ENCODE results near the gene HOXB5.

HOXB5 gene

DNA sequence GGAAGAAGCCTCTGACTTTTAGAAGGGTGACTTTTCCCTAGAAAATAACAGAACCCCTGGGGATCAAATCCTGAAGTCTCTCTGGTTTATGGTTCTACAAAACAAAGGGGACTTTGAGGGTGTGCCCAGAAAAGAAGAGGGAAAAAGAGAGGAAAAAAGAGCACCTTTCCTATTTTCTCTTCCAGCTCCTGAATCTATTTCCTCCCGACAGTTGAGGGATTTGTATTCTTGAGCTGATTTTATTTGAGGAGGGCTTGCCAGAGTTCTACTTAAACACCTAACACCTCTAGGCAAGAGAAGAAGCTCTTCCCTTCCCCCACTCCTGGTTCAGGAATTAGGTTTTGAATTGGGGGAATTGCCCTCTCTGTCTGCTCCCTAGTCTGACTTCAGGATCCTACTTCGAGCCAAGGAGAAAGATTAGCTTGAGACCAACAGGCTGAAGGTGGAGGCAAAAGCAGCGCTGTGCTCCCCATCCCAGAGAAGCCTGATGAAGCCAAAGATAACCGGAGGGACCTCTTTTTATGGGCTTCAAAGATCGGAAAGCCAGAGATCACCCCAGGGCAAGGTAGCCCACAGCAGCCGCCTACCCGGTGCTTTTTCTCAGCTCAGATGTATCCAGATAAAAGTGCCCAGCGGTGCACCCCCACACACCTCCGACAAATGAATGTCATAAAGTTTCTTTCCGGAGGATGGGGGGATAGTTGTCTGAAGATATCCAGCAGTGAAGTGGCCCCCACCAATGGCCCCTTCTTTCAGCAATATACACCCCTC, 4.3 kb downstream of the HOXB5 start:
- DNase-seq = no peak

GRCh38 chr17:48588528-48588927, 5.1 kb downstream of the HOXB5 start:
- DNase-seq = no peak

GRCh38 chr17:48588074-48588415, 5.5 kb downstream of the HOXB5 start:
- DNase-seq = no peak

DNA sequence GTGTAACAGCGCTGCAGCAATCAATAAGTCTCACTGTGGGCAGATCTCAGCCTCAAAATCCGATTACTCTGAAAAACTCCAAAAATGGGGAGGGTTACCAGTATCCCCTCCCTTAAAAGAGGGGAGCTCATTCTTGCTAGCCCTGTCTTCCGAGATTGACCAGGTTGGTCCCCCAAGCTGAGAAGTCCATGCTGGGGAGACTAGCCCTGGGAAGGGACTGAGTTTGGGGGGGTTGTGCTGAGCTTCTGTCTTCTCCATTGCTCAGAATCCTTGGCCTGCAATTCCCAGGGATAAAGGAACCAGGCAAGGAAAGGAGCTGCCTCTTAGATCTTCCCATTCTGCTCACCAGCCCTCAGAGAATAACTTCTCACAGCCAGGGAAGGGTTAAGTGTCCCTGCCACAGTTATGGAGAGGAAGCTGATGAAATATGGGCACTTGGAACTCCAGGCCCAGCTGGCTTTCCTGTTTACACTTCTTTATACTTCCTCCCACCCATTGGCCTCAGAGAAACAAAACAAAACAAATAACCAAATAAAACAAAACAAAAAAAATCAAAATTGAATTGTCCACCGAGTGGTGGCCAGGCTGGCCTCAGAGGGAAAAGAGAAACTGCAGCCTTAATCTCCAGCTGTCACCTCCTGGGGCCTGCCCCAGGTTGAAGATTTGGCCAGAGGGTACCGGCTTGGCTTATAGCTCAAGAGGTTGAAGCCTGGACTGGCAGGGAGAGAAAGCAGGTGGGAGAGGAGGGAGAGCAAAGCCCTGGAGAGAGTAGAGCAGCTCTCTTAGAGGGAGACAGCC, 6.1 kb downstream of the HOXB5 start:
- no peak for DNase-seq

DNA sequence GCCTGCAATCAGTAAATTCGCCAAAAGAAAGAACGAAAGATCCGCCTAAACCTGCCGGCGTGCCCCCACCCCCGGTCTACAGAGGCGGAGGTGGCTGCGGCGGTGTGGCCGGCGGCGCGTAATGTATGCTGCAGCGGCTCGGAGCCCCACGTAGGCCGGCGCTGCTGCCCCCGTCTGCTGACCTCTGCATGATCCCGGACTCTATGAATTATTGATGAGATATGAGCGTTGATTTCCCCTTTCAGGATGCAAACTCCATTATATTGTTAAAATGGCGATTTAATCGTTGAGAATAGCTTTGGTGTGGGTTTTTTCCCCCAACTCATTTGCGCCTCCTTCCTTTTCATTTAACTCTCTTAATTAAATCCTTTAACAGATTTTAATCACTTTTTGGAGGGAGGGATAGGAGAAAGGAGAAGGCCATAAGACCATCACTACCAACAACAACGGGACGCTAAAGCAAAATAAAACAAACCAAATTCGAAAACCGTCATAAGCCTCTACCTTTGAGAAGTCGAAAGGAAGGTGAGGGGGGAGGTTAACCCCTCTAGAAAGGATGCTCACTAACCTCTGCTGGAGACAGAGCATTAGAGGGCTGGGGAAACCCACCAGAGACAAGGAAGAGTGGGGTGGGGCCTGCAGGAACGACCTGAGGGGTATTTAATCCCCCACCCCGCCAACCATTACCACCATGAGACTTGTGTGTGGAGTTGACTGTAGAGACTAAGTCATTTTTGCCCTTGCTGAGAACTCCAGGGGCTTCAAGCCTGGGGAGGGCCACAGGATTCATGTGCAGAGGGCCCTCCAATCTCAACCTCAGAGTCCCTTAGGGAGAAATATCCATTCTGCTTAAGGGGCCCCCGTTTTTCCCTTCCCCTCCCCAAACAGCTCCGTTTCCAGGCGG, 7.0 kb downstream of the HOXB5 start:
- no peak for DNase-seq

GRCh38 chr17:48584223-48584741, 9.3 kb downstream of the HOXB5 start:
- DNase-seq = no peak

- DNase-seq = no peak
Measured at GRCh38 chr17:48583708-48584222, 9.8 kb downstream of the HOXB5 start.

GRCh38 chr17:48582750-48583069, 10.9 kb downstream of the HOXB5 start:
- DNase-seq = no peak

- DNase-seq = no peak
Measured at GRCh38 chr17:48579760-48580554, 13.6 kb downstream of the HOXB5 start.

GRCh38 chr17:48579471-48579759, 14.2 kb downstream of the HOXB5 start:
- no peak for DNase-seq

GRCh38 chr17:48578616-48579470, 14.7 kb downstream of the HOXB5 start:
- no peak for DNase-seq

- peak; percentile 50 to 57 for DNase-seq
Measured at GRCh38 chr17:48577946-48578615, 15.5 kb downstream of the HOXB5 start, which contains the start of gene HOXB4. Gene HOXB4, minus strand, starts transcription at chr17:48578350. Its CDS starts 31 bp downstream, at chr17:48578319.

DNA sequence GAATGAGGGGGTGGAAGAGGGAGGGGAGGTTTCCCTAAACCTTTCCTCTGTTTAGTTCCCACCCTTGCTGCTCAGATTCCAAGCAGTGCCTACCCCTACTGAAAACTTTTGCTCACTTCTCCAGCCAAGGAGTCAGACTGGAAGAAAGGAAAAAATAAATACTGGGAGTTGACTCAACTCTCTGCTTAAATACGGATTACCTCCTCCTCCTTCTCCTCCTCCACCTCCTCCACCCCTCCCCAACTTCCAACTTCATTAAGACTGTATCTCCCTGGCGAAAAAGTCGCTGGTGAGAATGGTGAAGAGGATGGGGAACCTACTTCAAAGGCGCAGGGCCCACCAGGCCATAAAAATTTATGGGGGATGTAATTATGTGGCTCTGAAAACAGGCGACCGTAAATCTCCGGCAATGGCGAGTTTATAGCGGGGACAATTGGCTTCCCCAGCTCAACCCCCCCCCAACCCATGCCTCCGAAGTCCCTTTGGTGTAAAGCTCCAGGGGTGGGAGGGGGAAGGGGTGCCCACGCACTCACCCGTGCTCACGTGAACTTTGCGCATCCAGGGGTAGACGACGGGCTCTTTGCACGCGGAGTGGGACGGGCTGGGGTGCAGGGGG, 16.1 kb downstream of the HOXB5 start:
- no peak for DNase-seq

DNA sequence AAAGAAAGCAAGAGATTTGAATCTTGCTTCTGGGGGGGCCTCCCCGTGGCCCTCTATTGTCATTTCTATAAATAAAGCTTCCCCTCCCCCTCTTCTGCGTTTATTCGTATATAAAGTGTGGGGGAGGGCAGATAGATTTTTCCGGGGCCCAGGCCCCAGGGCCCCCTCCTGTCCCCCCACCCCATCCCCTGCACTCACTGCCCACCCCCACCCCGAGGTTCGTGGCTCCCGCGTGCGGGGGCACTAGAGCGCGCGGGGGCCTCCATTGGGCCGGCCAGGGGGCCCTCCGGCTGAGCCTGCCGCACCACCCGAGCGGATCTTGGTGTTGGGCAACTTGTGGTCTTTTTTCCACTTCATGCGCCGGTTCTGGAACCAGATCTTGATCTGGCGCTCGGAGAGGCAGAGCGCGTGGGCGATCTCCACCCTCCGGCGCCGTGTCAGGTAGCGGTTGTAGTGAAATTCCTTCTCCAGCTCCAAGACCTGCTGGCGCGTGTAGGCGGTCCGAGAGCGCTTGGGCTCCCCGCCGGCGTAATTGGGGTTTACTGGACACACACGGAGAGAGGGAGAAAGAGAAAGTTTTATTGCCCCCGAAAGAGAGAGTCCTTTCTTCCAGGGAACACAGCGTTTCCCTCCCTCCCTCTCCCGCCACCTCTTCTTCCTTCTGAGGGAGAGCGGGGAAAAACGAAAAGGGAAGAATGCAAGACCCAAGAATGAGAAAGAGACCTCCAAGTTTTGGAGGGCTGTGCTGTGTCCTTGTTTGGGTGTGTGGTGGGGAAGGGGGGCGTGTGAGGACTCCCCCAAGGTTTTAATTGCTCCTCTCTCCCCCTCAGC, 16.9 kb downstream of the HOXB5 start:
- DNase-seq = no peak

DNA sequence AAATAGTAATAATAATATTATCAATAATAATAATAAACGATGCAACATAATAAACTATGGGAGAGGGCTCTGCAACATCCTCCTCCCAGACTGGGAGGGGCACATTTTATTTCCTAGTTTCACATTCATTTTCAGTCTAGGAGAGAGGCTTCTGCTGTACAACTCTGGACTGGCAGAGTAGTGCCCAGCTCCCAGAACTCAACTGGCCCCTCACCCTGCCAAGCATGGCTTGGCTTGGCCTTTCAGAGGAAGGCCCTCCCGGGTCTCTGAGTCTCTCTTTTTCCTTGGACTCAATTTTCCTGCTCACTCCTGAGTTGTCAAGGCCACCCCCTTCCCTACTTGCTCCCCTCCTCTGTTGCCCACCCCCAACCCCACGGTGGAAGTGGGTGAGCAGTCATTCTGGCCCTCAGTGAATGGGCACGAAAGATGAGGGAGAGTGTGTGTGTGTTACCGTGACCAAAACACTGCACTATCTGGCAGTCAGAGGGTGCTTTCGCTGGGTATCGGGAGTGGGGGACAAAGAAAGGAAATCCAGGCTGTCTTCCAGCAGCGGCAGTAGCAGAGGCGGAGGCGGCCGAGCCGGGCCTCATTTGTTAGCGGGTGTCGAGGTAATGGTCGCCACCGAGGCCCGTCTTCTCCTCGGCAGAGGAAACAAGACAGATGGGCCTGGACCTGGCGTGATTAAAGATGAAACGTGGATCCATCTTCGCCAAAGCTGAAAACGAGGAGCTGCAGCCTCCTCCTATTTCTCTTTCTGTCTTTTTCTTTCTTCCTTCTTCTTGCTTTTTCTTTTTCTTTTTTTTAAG, 17.7 kb downstream of the HOXB5 start:
- no peak for DNase-seq

GRCh38 chr17:48575066-48575582, 18.5 kb downstream of the HOXB5 start:
- no peak for DNase-seq

DNA sequence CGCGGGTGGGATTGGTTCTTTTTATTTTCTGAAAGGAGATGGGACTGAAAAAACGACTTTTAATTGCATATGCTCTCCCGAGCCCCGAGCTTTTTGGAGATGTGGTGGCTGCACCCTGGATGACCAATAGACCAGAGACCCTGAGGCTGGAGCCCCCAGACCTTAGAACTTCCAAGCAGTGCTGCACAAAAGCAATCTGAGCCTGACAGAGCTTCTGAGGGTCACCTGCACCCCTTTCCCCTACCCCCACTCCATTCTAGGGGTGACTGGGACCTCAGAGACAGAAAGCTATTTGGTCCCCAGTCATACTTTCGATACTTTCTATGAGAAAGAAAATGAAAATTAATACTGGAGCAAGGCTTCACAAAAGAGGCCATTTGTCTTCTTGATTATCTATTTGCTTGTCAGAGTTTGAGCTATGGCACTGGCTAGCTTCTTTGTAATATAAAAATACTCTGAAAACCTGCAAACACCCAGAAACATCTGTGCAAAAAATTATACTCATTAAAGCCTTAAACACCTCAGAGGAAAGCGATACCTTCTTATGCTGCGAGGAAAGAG, 19.0 kb downstream of the HOXB5 start:
- no peak for DNase-seq

All from inflammatory macrophage treated with lipopolysaccharide for 1 hour (primary cell).